Endothelial cell of umbilical vein (primary cell): ENCODE results near the gene ATN1. TPM values are rescaled to one million over a fixed set of nuclear protein-coding genes. Genes with fewer than 3 reads are reported as not detected.

ENCODE experiments used
- BruUV-seq: library from RNA; stranded (reverse); fragments of 400-500 nt; replicated peaks from 2 replicates; lab custom pipeline; 2021; lab: Mats Ljungman, UMichigan
- CTCF ChIA-PET: fragments of 300-600, 350-600 bp; sonication (Branson Sonifier 250); formaldehyde crosslinking; loops from one replicate; lab custom pipeline; 2021; ENCODE audit warnings: antibody characterized with exemption, inconsistent platforms; lab: Charles Lee
- POLR2A ChIA-PET: fragments of 300-600, 350-600 bp; sonication (Branson Sonifier 250); formaldehyde crosslinking; loops from one replicate; lab custom pipeline; 2021; ENCODE audit warnings: antibody characterized with exemption, inconsistent platforms; lab: Charles Lee
- DNase-seq: peaks from one replicate; pipeline ENCODE4 v3.0.0-alpha.2; 2011; ENCODE audit warnings: low read depth, low spot score
- FAIRE-seq: peaks from 2 replicates; lab custom pipeline; 2011; peaks lifted over from hg19 to GRCh38; lab: Jason Lieb, UNC
- H2AFZ ChIP-seq: 2 replicates; pipeline ENCODE4 v1.6.0; 2012; ENCODE audit warnings: low read depth, low read length, control low read depth, inconsistent platforms
- H3K27ac ChIP-seq: 2 replicates; pipeline ENCODE4 v1.5.1; 2011; ENCODE audit warnings: low read depth, mild to moderate bottlenecking, control low read depth, low read length, moderate library complexity; ENCODE audit not compliant: insufficient read depth
- H3K27me3 ChIP-seq, 2 experiments: 2 replicates each; pipeline versions ENCODE4 v1.6.0 to v1.6.1; 2011; ENCODE audit warnings: low read length in 2 of 2, mixed read lengths in 1 of 2; ENCODE audit not compliant: control insufficient read depth in 2 of 2, insufficient read depth in 2 of 2
- H3K36me3 ChIP-seq, 2 experiments: 2 replicates in 1 of 2; 3 replicates in 1 of 2; pipeline ENCODE4 v1.5.1; 2011; ENCODE audit warnings: low read length in 2 of 2, mild to moderate bottlenecking in 1 of 2, moderate library complexity in 1 of 2; ENCODE audit not compliant: control insufficient read depth in 2 of 2, insufficient read depth in 2 of 2; ENCODE audit errors: extremely low read depth in 1 of 2
- H3K4me1 ChIP-seq: 3 replicates; pipeline ENCODE4 v1.5.1; 2011; ENCODE audit warnings: mild to moderate bottlenecking, low read length; ENCODE audit not compliant: control insufficient read depth, insufficient read depth; ENCODE audit errors: extremely low read depth
- H3K4me2 ChIP-seq: 2 replicates; pipeline ENCODE4 v1.6.1; 2011; ENCODE audit warnings: low read length, control low read depth, mixed read lengths; ENCODE audit not compliant: insufficient read depth
- H3K4me3 ChIP-seq, 3 experiments: fragments of 200-600 bp in 1 of 3; sonication (generic), shearing (Covaris generic) in 1 of 3; replicated peaks in 1 of 3; 2 replicates each; pipeline ENCODE4 v1.5.1; 2011 to 2016; ENCODE audit warnings: control low read depth in 3 of 3, low read length in 3 of 3, mild to moderate bottlenecking in 2 of 3, inconsistent platforms in 1 of 3, low read depth in 1 of 3, moderate library complexity in 1 of 3; ENCODE audit not compliant: insufficient read depth in 1 of 3
- H3K79me2 ChIP-seq: 2 replicates; pipeline ENCODE4 v1.6.0; 2012; ENCODE audit warnings: low read length, inconsistent platforms; ENCODE audit not compliant: control insufficient read depth, insufficient read depth
- H3K9ac ChIP-seq: replicated peaks from 2 replicates; pipeline ENCODE3; 2011; ENCODE audit warnings: low read length, control low read depth; ENCODE audit not compliant: insufficient read depth; ENCODE audit errors: extremely low read depth
- H3K9me1 ChIP-seq: replicated peaks from 3 replicates; pipeline ENCODE4 v1.6.0; 2011; ENCODE audit warnings: mild to moderate bottlenecking, low read length; ENCODE audit not compliant: control insufficient read depth, insufficient read depth; ENCODE audit errors: extremely low read depth
- H3K9me3 ChIP-seq: replicated peaks from 2 replicates; pipeline ENCODE4 v1.5.1; 2012; ENCODE audit warnings: low read length, inconsistent platforms; ENCODE audit not compliant: control insufficient read depth, insufficient read depth
- H4K20me1 ChIP-seq: replicated peaks from 2 replicates; pipeline ENCODE3; 2011; ENCODE audit warnings: mild to moderate bottlenecking, low read length; ENCODE audit not compliant: control insufficient read depth, insufficient read depth; ENCODE audit errors: extremely low read depth
- EZH2 ChIP-seq: IDR thresholded peaks from 2 replicates; pipeline ENCODE4 v1.6.1; 2012; ENCODE audit warnings: borderline replicate concordance, low read depth, mild to moderate bottlenecking, moderate library complexity, low read length, inconsistent platforms; ENCODE audit not compliant: severe bottlenecking
- FOS ChIP-seq: IDR thresholded peaks from 2 replicates; pipeline ENCODE4 v1.6.1; 2011; ENCODE audit warnings: mild to moderate bottlenecking, low read length, moderate library complexity, borderline replicate concordance; ENCODE audit not compliant: insufficient read depth
- GATA2 ChIP-seq: IDR thresholded peaks from 2 replicates; pipeline ENCODE4 v1.7.0; 2011; ENCODE audit warnings: low read depth, mild to moderate bottlenecking, moderate library complexity, mixed read lengths, low read length; ENCODE audit not compliant: insufficient read length, insufficient read depth
- JUN ChIP-seq: IDR thresholded peaks from 2 replicates; pipeline ENCODE4 v1.6.1; 2011; ENCODE audit warnings: borderline replicate concordance, low read depth; ENCODE audit not compliant: insufficient read length, insufficient read depth
- POLR2A ChIP-seq: IDR thresholded peaks from 2 replicates; pipeline ENCODE4 v1.6.1; 2012; ENCODE audit warnings: low read depth, mild to moderate bottlenecking, control low read depth, low read length
- dilution Hi-C: fragments of 300-500 bp; cut with MboI; formaldehyde crosslinking; loops from one replicate; pipeline ENCODE4 v1.15.0; 2019; ENCODE audit warnings: low sequenced_read_pairs; ENCODE audit not compliant: extremely low pct_ligation_motif_present
- intact Hi-C: fragments of 100-400 bp; cut with micrococcal nuclease; formaldehyde crosslinking; loops from one replicate; pipeline ENCODE4 v1.10.0; 2022
- polyA plus RNA-seq, 4 experiments: library from polyadenylated mRNA; depleted of rRNA in 3 of 4; stranded (reverse) in 3 of 4; unstranded in 1 of 4; fragments of >200 nt; gene quantifications; 2 replicates each; pipeline versions ENCODE4 v1.2.1 to v1.2.3, GENCODE V29; 2011 to 2012; ENCODE audit warnings: missing spikeins in 1 of 4
- total RNA-seq: library from RNA; stranded (reverse); gene quantifications from 2 replicates; pipeline ENCODE4 v1.2.3, GENCODE V29; 2021
- TF ChIP-seq, protein P1 (sequence below), 2 donors: IDR thresholded peaks; 1 replicate in 1 of 2; 2 replicates in 1 of 2; pipeline ENCODE4 v1.5.1; 2011; ENCODE audit warnings: low read length in 2 of 2, mild to moderate bottlenecking in 2 of 2, moderate library complexity in 2 of 2, control low read depth in 1 of 2, inconsistent platforms in 1 of 2, low read depth in 1 of 2; ENCODE audit not compliant: insufficient read depth in 1 of 2; ENCODE audit errors: extremely low read depth in 1 of 2
- TF ChIP-seq, protein P2 (sequence below): IDR thresholded peaks from 2 replicates; pipeline ENCODE4 v1.6.1; 2011; ENCODE audit not compliant: insufficient read depth, insufficient read length

Gene ATN1
- total and polyA plus RNA-seq, 2 donors (not counting 3 experiments of a cell fraction or from before 2014, with no cell fraction given) = 46.4 to 117 TPM

DNA sequence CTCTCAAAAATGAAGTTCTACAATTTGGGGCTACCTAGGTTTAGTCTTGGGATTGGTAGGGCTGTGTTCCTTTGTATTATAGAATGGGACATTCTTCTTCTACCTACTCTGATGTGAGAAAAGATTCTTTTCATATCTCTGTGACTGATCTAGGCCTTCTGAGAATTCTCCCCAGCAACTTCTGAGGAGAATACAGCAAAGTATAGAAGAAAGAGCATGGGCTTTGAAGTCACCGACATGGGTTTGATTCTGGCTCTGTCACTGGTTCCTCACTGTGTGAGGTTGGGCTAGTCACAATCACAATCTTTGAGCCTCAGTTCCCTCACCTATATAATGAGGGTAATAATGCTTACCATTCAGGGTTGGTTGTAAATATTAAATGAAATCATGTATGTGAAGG is 5.0 kb downstream of the ATN1 start:
- CTCF ChIA-PET = interaction anchor here (1.0 to 3.0 kb wide), 5 partner anchors 8 to 64 kb away, joined by 3 to 23 read pairs (median 4); no protein-coding TSS in a partner anchor
- Histone ChIP-seq H4K20me1 (peaks cover 8% of the 10 kb centered on the region), H3K27ac (no peak overlapping the region), H3K9me3 (no peaks in the 10 kb centered on the region), H3K9ac (no peak overlapping the region), H3K4me3 (no peak overlapping the region), H3K27me3 (no peaks in the 10 kb centered on the region), H3K4me1 (peaks cover 38% of the 10 kb centered on the region), H3K36me3 (peaks cover 5 to 20% of the 10 kb centered on the region in 2 experiments), H3K9me1 (no peaks in the 10 kb centered on the region), H3K4me2 (no peak overlapping the region), H3K79me2 (peaks cover 51% of the 10 kb centered on the region), H2AFZ (no peak overlapping the region)
- no peak for DNase-seq
- dilution Hi-C loops = no loop called here
- no TSS peak for BruUV-seq
- no peak for FAIRE-seq
- intact Hi-C loops = no loop called here
- TF ChIP-seq GATA2 (no peak), JUN (no peak), POLR2A (no peak), EZH2 (no peak), FOS (no peak)
- TF ChIP-seq, protein P1, sequence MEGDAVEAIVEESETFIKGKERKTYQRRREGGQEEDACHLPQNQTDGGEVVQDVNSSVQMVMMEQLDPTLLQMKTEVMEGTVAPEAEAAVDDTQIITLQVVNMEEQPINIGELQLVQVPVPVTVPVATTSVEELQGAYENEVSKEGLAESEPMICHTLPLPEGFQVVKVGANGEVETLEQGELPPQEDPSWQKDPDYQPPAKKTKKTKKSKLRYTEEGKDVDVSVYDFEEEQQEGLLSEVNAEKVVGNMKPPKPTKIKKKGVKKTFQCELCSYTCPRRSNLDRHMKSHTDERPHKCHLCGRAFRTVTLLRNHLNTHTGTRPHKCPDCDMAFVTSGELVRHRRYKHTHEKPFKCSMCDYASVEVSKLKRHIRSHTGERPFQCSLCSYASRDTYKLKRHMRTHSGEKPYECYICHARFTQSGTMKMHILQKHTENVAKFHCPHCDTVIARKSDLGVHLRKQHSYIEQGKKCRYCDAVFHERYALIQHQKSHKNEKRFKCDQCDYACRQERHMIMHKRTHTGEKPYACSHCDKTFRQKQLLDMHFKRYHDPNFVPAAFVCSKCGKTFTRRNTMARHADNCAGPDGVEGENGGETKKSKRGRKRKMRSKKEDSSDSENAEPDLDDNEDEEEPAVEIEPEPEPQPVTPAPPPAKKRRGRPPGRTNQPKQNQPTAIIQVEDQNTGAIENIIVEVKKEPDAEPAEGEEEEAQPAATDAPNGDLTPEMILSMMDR (IDR thresholded peaks at IDR 0.05; ENCODE audit: extremely low read depth in 1 of 2, insufficient read depth in 1 of 2, low read depth in 1 of 2, low read length in 2 of 2) = no peak
- TF ChIP-seq, protein P2, sequence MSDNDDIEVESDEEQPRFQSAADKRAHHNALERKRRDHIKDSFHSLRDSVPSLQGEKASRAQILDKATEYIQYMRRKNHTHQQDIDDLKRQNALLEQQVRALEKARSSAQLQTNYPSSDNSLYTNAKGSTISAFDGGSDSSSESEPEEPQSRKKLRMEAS = no peak
- POLR2A ChIA-PET = no interaction called here
